IMR-90 (cell line): ENCODE results near the gene NELL2. TPM values are rescaled to one million over a fixed set of nuclear protein-coding genes. Genes with fewer than 3 reads are reported as not detected.

Source experiments
- ATAC-seq: fragments of 200-7000 bp; cut with Tn5 transposase; 2 replicates; pipeline ENCODE4 v1.9.1; 2020; ENCODE audit warnings: low read depth, mild to moderate bottlenecking, moderate library complexity
- BruUV-seq: library from RNA; stranded (reverse); fragments of 400-500 nt; replicated peaks from 2 replicates; lab custom pipeline; 2021; lab: Mats Ljungman, UMichigan
- CTCF ChIA-PET: fragments of 300-600 bp; formaldehyde crosslinking; extraction: SDS; loops from one replicate; lab custom pipeline; 2021; ENCODE audit warnings: antibody characterized with exemption; lab: Yijun Ruan, JAX
- POLR2A ChIA-PET: fragments of 300-600 bp; sonication (Branson Sonifier 250); formaldehyde crosslinking; loops from one replicate; lab custom pipeline; 2022; ENCODE audit warnings: antibody characterized with exemption; ENCODE audit not compliant: unreplicated experiment; lab: Charles Lee
- DNase-seq: peaks from one replicate; pipeline ENCODE4 v3.0.0; 2013
- H2AFZ ChIP-seq: replicated peaks from 2 replicates; pipeline ENCODE3; 2013; ENCODE audit warnings: low read length, mild to moderate bottlenecking; ENCODE audit not compliant: poor library complexity
- H2AK5ac ChIP-seq: 2 replicates; pipeline ENCODE4 v1.6.1; 2013; ENCODE audit warnings: low read depth, low read length, inconsistent platforms
- H2AK9ac ChIP-seq: replicated peaks from 2 replicates; pipeline ENCODE3; 2013; ENCODE audit warnings: mild to moderate bottlenecking, low read depth, low read length, moderate library complexity; ENCODE audit not compliant: poor library complexity
- H2BK120ac ChIP-seq: 2 replicates; pipeline ENCODE4 v1.6.1; 2013; ENCODE audit warnings: low read depth, low read length, inconsistent platforms
- H2BK15ac ChIP-seq: 3 replicates; pipeline ENCODE4 v1.6.1; 2013; ENCODE audit warnings: low read depth, low read length, inconsistent platforms
- H2BK20ac ChIP-seq: 2 replicates; pipeline ENCODE4 v1.6.1; 2013; ENCODE audit warnings: low read depth, mild to moderate bottlenecking, inconsistent platforms, low read length, moderate library complexity
- H2BK5ac ChIP-seq: 2 replicates; pipeline ENCODE4 v1.6.1; 2013; ENCODE audit warnings: mild to moderate bottlenecking, low read depth, low read length, inconsistent platforms; ENCODE audit not compliant: poor library complexity, severe bottlenecking
- H3K14ac ChIP-seq: replicated peaks from 2 replicates; pipeline ENCODE4 v1.6.1; 2013; ENCODE audit warnings: low read depth, low read length, inconsistent platforms
- H3K18ac ChIP-seq: 2 replicates; pipeline ENCODE4 v1.6.1; 2013; ENCODE audit warnings: low read depth, low read length, control low read depth
- H3K23ac ChIP-seq: 2 replicates; pipeline ENCODE4 v1.6.1; 2013; ENCODE audit warnings: low read depth, low read length, inconsistent platforms
- H3K27ac ChIP-seq: 2 replicates; pipeline ENCODE4 v1.5.1; 2013; ENCODE audit warnings: mild to moderate bottlenecking, control low read depth, low read length; ENCODE audit not compliant: insufficient read depth
- H3K27me3 ChIP-seq: 2 replicates; pipeline ENCODE4 v1.6.1; 2013; ENCODE audit warnings: low read length; ENCODE audit not compliant: control insufficient read depth, insufficient read depth
- H3K36me3 ChIP-seq: 2 replicates; pipeline ENCODE4 v1.6.1; 2013; ENCODE audit warnings: low read length, mixed read lengths; ENCODE audit not compliant: control insufficient read depth, insufficient read depth
- H3K4ac ChIP-seq: 2 replicates; pipeline ENCODE4 v1.6.1; 2013; ENCODE audit warnings: low read depth, low read length, inconsistent platforms
- H3K4me1 ChIP-seq: 2 replicates; pipeline ENCODE4 v1.6.1; 2013; ENCODE audit warnings: low read length, mixed read lengths; ENCODE audit not compliant: control insufficient read depth, insufficient read depth
- H3K4me2 ChIP-seq: 2 replicates; pipeline ENCODE4 v1.6.1; 2013; ENCODE audit warnings: low read depth, mild to moderate bottlenecking, control low read depth, low read length, moderate library complexity
- H3K4me3 ChIP-seq: 2 replicates; pipeline ENCODE4 v1.5.1; 2013; ENCODE audit warnings: low read depth, mild to moderate bottlenecking, control low read depth, low read length, moderate library complexity; ENCODE audit not compliant: insufficient read depth
- H3K56ac ChIP-seq: 2 replicates; pipeline ENCODE4 v1.6.1; 2013; ENCODE audit warnings: low read length, inconsistent platforms; ENCODE audit not compliant: insufficient read depth; ENCODE audit errors: extremely low read depth
- H3K79me1 ChIP-seq, 2 experiments: 2 replicates each; pipeline ENCODE4 v1.6.1; 2013; ENCODE audit warnings: low read length in 2 of 2, inconsistent platforms in 1 of 2, low read depth in 1 of 2
- H3K9ac ChIP-seq: 2 replicates; pipeline ENCODE4 v1.6.1; 2013; ENCODE audit warnings: low read depth, low read length, control low read depth
- H3K9me1 ChIP-seq: 2 replicates; pipeline ENCODE4 v1.6.1; 2013; ENCODE audit warnings: low read length, inconsistent platforms; ENCODE audit not compliant: insufficient read depth
- H3K9me3 ChIP-seq: 2 replicates; pipeline ENCODE4 v1.6.1; 2013; ENCODE audit warnings: low read length; ENCODE audit not compliant: control insufficient read depth, insufficient read depth
- H4K20me1 ChIP-seq: 2 replicates; pipeline ENCODE4 v1.6.1; 2013; ENCODE audit warnings: low read length, inconsistent platforms; ENCODE audit not compliant: insufficient read depth
- H4K5ac ChIP-seq: 2 replicates; pipeline ENCODE4 v1.6.1; 2013; ENCODE audit warnings: mild to moderate bottlenecking, low read depth, low read length, control low read depth
- H4K8ac ChIP-seq, 2 experiments: 2 replicates each; pipeline ENCODE4 v1.6.1; 2013; ENCODE audit warnings: low read depth in 2 of 2, low read length in 2 of 2, control low read depth in 1 of 2, inconsistent platforms in 1 of 2
- H4K91ac ChIP-seq: 2 replicates; pipeline ENCODE4 v1.6.1; 2013; ENCODE audit warnings: low read depth, low read length, inconsistent platforms; ENCODE audit not compliant: insufficient read depth
- BHLHE40 ChIP-seq: fragments of 150-350 bp; IDR thresholded peaks from 2 replicates; pipeline ENCODE4 v1.6.1; 2016; ENCODE audit warnings: mild to moderate bottlenecking, low read depth, low read length
- ELK1 ChIP-seq: fragments of 150-350 bp; IDR thresholded peaks from 2 replicates; pipeline ENCODE4 v1.6.1; 2016; ENCODE audit warnings: low read depth, mild to moderate bottlenecking, low read length, moderate library complexity, borderline replicate concordance
- FOS ChIP-seq: fragments of 150-350 bp; IDR thresholded peaks from 2 replicates; pipeline ENCODE4 v1.6.1; 2016; ENCODE audit warnings: low read depth, low read length
- RFX5 ChIP-seq: IDR thresholded peaks from 2 replicates; pipeline ENCODE4 v1.8.0; 2012; ENCODE audit warnings: low read depth, mild to moderate bottlenecking, low read length, moderate library complexity
- USF2 ChIP-seq: fragments of 150-350 bp; IDR thresholded peaks from 2 replicates; pipeline ENCODE4 v1.6.1; 2017; ENCODE audit warnings: mild to moderate bottlenecking, antibody characterized with exemption, low read length, low read depth
- WGBS, 2 experiments: methylation state at CpG; one replicate each; pipeline versions ENCODE4 v1.1.5 to v1.1.7; 2013; ENCODE audit warnings: missing lambda C conversion rate in 2 of 2; ENCODE audit not compliant: insufficient read length in 1 of 2; ENCODE audit errors: extremely low coverage in 2 of 2; 5-methylcytosine and 5-hydroxymethylcytosine counted together
- dilution Hi-C: fragments of 300-500 bp; cut with HindIII; formaldehyde crosslinking; loops from one replicate; pipeline ENCODE4 v1.14.3; 2018; ENCODE audit warnings: low sequenced_read_pairs; ENCODE audit not compliant: unreplicated experiment
- in situ Hi-C: fragments of 300-500 bp; cut with MboI; formaldehyde crosslinking; loops from 3 replicates; pipeline ENCODE4 v1.14.3; 2019; ENCODE audit warnings: low sequenced_read_pairs, inconsistent platforms, mixed read lengths
- intact Hi-C: fragments of 100-400 bp; cut with micrococcal nuclease; formaldehyde crosslinking; loops from 2 replicates; pipeline ENCODE4 v1.10.0; 2022
- polyA plus RNA-seq, 3 experiments: library from polyadenylated mRNA; depleted of rRNA; stranded (reverse); fragments of >200 nt; gene quantifications; 2 replicates each; pipeline ENCODE4 v1.2.3, GENCODE V29; 2012; ENCODE audit warnings: low replicate concordance in 1 of 3
- total RNA-seq: library from RNA; depleted of rRNA; stranded (reverse); fragments of >200 nt; gene quantifications from 2 replicates; pipeline ENCODE4 v1.2.3, GENCODE V29; 2012

NELL2 gene
- total and polyA plus RNA-seq, 2 of the 4 experiments (the other 2 are of a cell fraction): 0.18 to 0.26 TPM

- Histone ChIP-seq H4K20me1 (no peaks in the 10 kb centered on the region), H2BK20ac (no peak overlapping the region), H3K14ac (no peak overlapping the region), H3K27ac (no peak overlapping the region), H2AK9ac (no peak overlapping the region), H3K23ac (no peak overlapping the region), H3K36me3 (no peaks in the 10 kb centered on the region), H3K18ac (no peak overlapping the region), H2BK5ac (no peak overlapping the region), H3K9me3 (no peaks in the 10 kb centered on the region), H4K8ac (no peak overlapping the region), H2AK5ac (no peak overlapping the region), H4K5ac (no peak overlapping the region), H3K9ac (no peak overlapping the region), H3K4me2 (no peak overlapping the region), H2BK120ac (no peak overlapping the region), H3K27me3 (no peaks in the 10 kb centered on the region), H3K56ac (no peak overlapping the region), H2AFZ (no peak overlapping the region), H3K79me1 (no peaks in the 10 kb centered on the region), H3K9me1 (no peaks in the 10 kb centered on the region), H3K4me1 (no peaks in the 10 kb centered on the region), H2BK15ac (no peak overlapping the region), H4K91ac (no peak overlapping the region), H3K4me3 (no peak overlapping the region), H3K4ac (no peak overlapping the region)
- no peak for DNase-seq
- ChIA-PET CTCF (no interaction called here), POLR2A (no interaction called here)
- in situ Hi-C loops (no loop called here), dilution Hi-C loops (no loop called here), intact Hi-C loops (no loop called here)
- BruUV-seq: no TSS peak
- TF ChIP-seq BHLHE40 (no peak), ELK1 (no peak), FOS (no peak), RFX5 (no peak), USF2 (no peak)
- WGBS, 2 experiments: no CpG with 5 or more reads among the region's 4 CpGs
- no peak for ATAC-seq
These were observed 312.6 kb downstream of the NELL2 start for GRCh38 chr12:44563486-44563885.
